Neural crest cell (in vitro differentiated cells): ENCODE data around the gene A3GALT2. TPM values are rescaled to one million over a fixed set of nuclear protein-coding genes. Genes with fewer than 3 reads are reported as not detected.
A peak's percentile ranks its signal among the peaks of the same experiment; 100 is the strongest.

Experiments
- DNase-seq: peaks from one replicate; pipeline ENCODE4 v3.0.0; 2021; ENCODE audit warnings: low read depth, mixed read lengths, low spot score
- H3K27ac Mint-ChIP-seq: one replicate; pipeline ENCODE4 v1.8.0; 2021; ENCODE audit warnings: mild to moderate bottlenecking, mixed read lengths; ENCODE audit not compliant: unreplicated experiment
- H3K27me3 Mint-ChIP-seq: 2 replicates; pipeline ENCODE4 v1.8.0; 2021; ENCODE audit warnings: low read depth, mild to moderate bottlenecking, mixed read lengths
- H3K36me3 Mint-ChIP-seq: 2 replicates; pipeline ENCODE4 v1.8.0; 2021; ENCODE audit warnings: low read depth, mild to moderate bottlenecking, mixed read lengths
- H3K4me1 Mint-ChIP-seq: 2 replicates; pipeline ENCODE4 v1.8.0; 2021; ENCODE audit warnings: mixed read lengths
- H3K4me3 Mint-ChIP-seq: one replicate; pipeline ENCODE4 v1.8.0; 2021; ENCODE audit warnings: mild to moderate bottlenecking, mixed read lengths
- H3K9me3 Mint-ChIP-seq: 2 replicates; pipeline ENCODE4 v1.8.0; 2021; ENCODE audit warnings: mixed read lengths
- CTCF ChIP-seq: fragments of 200-600 bp; sonication (generic); conservative IDR thresholded peaks from 2 replicates; pipeline ENCODE4 v1.5.0; 2021; ENCODE audit warnings: antibody characterized with exemption, mild to moderate bottlenecking
- total RNA-seq: library from RNA; stranded (reverse); gene quantifications from 2 replicates; pipeline ENCODE4 v1.2.1, GENCODE V29; 2021

Gene A3GALT2
- total RNA-seq, 1 donor from 2014 or later = not detected

GRCh38 chr1:33289858-33290154 is 31.1 kb downstream of the A3GALT2 start:
- no peak overlapping the region for H3K27ac Mint-ChIP-seq
- no peak overlapping the region for H3K4me3 Mint-ChIP-seq
- H3K4me1 Mint-ChIP-seq = peaks cover 5% of the 10 kb centered on the region
- DNase-seq = no peak
- TF ChIP-seq CTCF = no peak
- H3K9me3 Mint-ChIP-seq = no peaks in the 10 kb centered on the region
- H3K36me3 Mint-ChIP-seq = peaks cover 20% of the 10 kb centered on the region
- H3K27me3 Mint-ChIP-seq = no peaks in the 10 kb centered on the region

- Mint-ChIP-seq H3K4me3 (no peak overlapping the region), H3K4me1 (peaks cover 7% of the 10 kb centered on the region), H3K9me3 (no peaks in the 10 kb centered on the region), H3K27ac (peak overlapping the region; percentile 93), H3K27me3 (no peaks in the 10 kb centered on the region), H3K36me3 (peaks cover 23% of the 10 kb centered on the region)
- DNase-seq = no peak
- no peak for TF ChIP-seq CTCF
Measured at GRCh38 chr1:33288976-33289857, 31.7 kb downstream of the A3GALT2 start.

GRCh38 chr1:33287317-33287716 is 33.6 kb downstream of the A3GALT2 start:
- H3K4me3 Mint-ChIP-seq = no peak overlapping the region
- H3K27ac Mint-ChIP-seq = no peak overlapping the region
- H3K9me3 Mint-ChIP-seq = no peaks in the 10 kb centered on the region
- DNase-seq = no peak
- no peaks in the 10 kb centered on the region for H3K27me3 Mint-ChIP-seq
- peaks cover 13% of the 10 kb centered on the region for H3K4me1 Mint-ChIP-seq
- no peak for TF ChIP-seq CTCF
- H3K36me3 Mint-ChIP-seq = peaks cover 19% of the 10 kb centered on the region

- Mint-ChIP-seq H3K36me3 (peaks cover 25% of the 10 kb centered on the region), H3K27ac (no peak overlapping the region), H3K4me3 (no peak overlapping the region), H3K4me1 (peaks cover 13% of the 10 kb centered on the region), H3K27me3 (no peaks in the 10 kb centered on the region), H3K9me3 (no peaks in the 10 kb centered on the region)
- no peak for TF ChIP-seq CTCF
- no peak for DNase-seq
Measured at GRCh38 chr1:33286451-33287185, 34.3 kb downstream of the A3GALT2 start.

- no peak for TF ChIP-seq CTCF
- H3K27me3 Mint-ChIP-seq = no peaks in the 10 kb centered on the region
- H3K4me1 Mint-ChIP-seq = peaks cover 13% of the 10 kb centered on the region
- H3K36me3 Mint-ChIP-seq = peaks cover 17% of the 10 kb centered on the region
- no peak overlapping the region for H3K27ac Mint-ChIP-seq
- H3K9me3 Mint-ChIP-seq = no peaks in the 10 kb centered on the region
- H3K4me3 Mint-ChIP-seq = no peak overlapping the region
- no peak for DNase-seq
Measured at GRCh38 chr1:33284049-33284448, 36.8 kb downstream of the A3GALT2 start.
